Renal pelvis (tissue), 4 donors: ENCODE data around the gene C17orf100. TPM values are rescaled to one million over a fixed set of nuclear protein-coding genes. Genes with fewer than 3 reads are reported as not detected.
A peak's percentile ranks its signal among the peaks of the same experiment; 100 is the strongest.
"Not testable (repeated sequence)": the region's sequence is repeated elsewhere in the genome, so short reads cannot be mapped to it uniquely, and the experiment has no call there.

Experiments used
- DNase-seq: peaks from one replicate; pipeline ENCODE4 v3.0.0-alpha.2; 2013
- polyA plus RNA-seq, 3 donors: library from polyadenylated mRNA; unstranded; fragments of 120-200 nt; gene quantifications; one replicate each; pipeline ENCODE4 v1.2.1, GENCODE V29; 2013; ENCODE audit not compliant: insufficient read length in 3 of 3

The C17orf100 gene
- polyA plus RNA-seq, 3 donors: 8.8 to 11.0 (median 9.9) TPM

DNA sequence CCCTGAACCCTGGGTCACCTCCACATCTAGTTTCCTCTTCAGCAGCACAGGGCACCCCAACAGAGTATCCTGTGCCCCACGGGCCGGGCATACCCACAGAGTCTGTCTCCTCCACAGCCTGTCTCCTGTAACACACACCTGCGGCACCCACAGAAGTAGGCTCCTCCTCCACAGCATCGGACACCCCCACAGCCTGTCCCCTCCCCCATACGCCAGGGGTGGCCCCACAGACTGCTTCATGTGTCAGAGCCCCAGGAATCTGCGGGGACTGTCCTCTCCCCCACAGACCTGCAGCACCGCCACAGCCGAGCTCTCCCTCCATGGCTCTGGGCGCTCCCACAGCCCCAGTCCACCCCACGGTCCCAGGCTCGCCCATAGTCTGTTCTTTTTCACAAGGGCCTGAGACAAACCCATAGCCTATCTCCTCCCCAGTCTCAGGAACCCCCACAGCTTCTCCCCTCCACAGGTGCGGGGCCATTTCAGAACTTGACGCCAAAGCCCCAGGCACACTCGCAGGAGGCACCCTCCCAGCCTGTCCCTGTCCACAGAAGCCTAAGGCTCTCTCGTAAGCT lies 12.5 kb upstream of the C17orf100 start:
- DNase-seq: no peak

DNA sequence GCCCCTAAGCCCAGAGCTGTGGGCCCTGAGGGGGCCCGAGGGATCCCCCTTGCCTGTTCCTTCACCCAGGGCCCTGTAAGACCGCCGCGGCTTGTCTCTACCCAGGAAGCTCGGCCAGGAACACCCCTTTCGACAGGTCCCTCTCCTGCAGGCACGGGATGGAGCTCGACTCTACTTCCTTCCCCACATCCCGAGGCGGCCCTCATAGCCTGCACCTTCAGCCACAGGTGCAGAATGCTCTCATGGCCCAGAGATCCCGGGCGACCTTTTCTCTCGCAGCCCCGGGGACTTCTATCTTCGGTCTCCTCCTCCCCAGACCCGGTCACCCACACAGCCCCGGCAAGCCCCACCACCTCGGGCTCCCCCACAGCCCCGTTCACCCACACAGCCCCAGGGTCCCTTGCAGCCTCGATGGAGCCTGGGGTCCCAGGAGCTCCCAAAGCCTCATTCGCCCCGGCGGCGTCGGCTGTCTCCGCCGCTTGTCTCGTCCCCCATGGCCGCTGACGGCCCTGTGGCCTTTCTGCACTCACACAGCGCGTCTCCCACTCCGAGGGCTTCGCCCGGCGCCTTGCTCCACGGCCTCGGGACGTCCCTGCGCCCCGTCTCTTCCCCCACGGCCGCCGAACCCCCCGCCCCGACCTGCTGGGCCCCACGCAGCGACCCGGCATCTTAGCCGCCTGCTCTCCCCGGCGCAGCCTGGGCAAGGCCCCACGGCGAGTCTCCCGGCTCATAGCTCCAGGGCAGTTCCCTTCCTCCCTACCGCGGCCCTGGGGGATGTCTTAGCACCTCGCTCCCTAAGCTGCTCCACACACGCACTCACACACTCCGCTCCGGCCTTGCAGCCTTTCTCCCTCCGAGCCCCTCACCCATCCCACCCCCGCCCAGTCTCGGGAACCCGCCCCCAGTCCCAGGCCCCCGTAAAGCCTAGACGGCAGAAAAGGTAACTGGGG lies 11.7 kb upstream of the C17orf100 start:
- DNase-seq: no peak

GRCh38 chr17:6640536-6641246 lies 10.9 kb upstream of the C17orf100 start, which contains the start of the genes KIAA0753 and TXNDC17:
KIAA0753 (minus strand) TSS chr17:6640711; CDS start chr17:6635103, 5,608 bp downstream.
TXNDC17 (plus strand) TSS chr17:6641060; CDS start chr17:6641083, 23 bp downstream.
- DNase-seq: peak; percentile 92

- DNase-seq: no peak
Measured at GRCh38 chr17:6641247-6641863, 10.2 kb upstream of the C17orf100 start.

DNA sequence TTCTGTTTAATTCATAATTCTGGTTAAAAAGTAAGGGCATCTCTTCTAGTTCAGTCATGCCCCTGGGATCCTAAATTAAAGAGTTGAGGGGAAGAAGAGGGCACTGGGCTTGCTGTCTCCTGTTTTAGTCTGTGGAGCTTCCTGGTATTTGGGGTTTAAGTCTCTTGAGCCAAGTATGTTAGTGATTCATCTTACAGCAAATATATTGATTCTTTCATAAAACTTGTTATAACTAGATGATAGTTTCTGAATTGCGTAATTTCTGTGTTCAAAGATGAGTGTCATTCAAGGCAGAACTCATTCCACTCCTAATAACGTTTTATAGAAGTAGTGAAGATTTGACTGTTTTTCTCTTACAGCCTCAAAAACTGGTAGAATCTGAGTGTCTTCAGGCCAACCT lies 9.0 kb upstream of the C17orf100 start:
- no peak for DNase-seq

- no peak for DNase-seq
Measured at GRCh38 chr17:6643451-6644125, 8.0 kb upstream of the C17orf100 start.

- no peak for DNase-seq
Measured at GRCh38 chr17:6648181-6648580, 3.4 kb upstream of the C17orf100 start.

DNA sequence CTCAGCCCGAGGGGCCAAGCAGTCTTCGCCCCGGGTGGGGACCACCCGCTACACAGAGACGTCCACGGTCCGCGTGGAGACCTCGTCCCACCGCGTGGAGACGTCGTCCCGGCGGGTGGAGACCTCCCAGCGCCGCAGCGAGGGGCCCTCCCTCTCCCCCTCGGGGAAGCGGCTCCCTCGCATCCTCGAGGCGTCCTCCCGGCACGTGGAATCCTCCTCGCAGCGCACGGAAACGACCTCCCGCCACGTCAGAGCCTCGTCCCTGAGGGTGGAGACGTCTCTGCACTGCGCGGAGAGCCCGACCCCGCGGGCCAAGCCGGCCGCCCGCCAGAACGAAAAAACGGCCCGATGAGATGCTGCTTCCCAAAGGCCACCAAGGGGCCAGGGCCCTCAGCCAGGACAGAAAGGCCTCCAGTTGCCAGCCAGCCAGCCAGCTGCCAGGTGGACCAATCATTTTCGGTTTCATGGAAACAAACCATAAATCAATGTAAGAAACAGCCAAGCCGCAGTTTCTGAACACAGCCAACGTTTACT lies 424 bp downstream of the C17orf100 start:
- peak; percentile 42 for DNase-seq

GRCh38 chr17:6654841-6655731 lies 3.5 kb downstream of the C17orf100 start:
- peak; percentile 38 for DNase-seq

DNA sequence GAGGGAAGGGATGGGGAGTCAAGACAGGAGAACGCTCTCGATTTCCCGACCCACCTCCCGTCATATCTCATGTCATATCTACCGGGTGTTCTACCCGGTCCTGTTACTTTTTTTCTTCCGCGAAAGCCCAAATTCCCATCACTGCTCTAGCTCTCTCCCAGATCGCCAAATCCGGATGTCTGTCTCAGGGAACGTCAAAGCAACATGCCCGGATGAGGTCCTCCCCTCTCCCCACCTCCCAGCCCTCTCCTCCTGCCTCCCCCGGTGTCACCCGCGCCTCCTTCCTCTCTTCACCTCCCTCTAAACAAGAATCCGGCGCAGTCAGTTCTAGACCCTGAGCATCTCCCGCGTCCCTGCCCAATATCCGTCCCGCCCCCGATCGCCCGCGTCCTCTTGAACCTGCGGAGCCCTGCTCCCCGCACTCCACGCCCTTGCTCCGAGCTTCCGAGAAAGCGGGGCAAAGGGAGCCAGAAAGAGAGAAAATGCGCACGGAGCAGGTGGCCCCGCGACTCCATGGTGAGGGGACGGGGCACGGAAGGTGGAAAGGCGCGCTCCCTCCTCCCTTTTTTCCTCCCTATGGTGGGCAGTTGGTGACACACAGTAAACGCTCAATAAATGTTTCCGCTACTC lies 4.3 kb downstream of the C17orf100 start:
- not testable (repeated sequence) for DNase-seq

DNA sequence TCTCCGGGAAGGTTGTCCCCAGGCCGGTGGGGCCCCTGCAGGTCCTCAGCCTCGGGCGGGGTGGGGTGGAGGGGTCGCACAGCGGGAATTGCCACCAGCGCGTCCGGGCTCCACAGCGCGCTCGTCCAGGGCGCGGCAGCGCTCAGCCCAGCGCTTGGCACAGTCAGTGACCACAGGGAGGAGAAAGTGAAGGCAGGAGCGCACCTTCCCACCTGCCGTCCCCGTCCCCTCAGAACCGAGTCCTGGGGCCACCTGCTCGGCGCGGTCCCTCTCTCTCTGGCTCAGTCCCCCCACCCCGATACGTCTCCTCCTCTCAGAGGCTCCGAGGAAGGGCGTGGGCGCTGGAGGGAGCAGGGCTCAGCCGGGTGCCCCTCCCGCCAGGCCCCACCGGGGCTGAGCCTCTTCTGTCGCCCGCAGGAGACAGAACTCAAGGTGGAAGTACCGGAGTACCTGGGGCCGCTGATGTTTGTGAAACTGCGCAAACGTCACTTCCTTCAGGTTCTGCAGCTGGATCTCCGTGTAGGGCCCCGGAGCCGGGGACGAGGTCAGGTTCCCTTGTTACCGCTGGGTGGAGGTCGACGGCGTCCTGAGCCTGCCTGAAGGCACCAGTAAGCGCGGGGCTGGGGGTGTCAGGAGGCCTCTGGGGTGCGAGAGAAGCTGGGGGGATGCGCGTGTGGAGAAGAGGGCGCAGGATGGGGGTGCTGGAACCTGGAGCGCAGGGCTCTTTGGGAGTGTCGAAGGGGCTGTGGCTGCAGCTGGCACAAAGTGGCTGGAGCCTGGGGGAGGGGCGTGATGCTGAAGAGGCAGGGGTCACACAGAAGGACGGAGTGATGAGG lies 5.5 kb downstream of the C17orf100 start:
- peak; percentile 11 for DNase-seq

- no peak for DNase-seq
Measured at GRCh38 chr17:6657633-6658287, 6.2 kb downstream of the C17orf100 start.

- DNase-seq: not testable (repeated sequence)
Measured at GRCh38 chr17:6658411-6658810, 6.8 kb downstream of the C17orf100 start.

DNA sequence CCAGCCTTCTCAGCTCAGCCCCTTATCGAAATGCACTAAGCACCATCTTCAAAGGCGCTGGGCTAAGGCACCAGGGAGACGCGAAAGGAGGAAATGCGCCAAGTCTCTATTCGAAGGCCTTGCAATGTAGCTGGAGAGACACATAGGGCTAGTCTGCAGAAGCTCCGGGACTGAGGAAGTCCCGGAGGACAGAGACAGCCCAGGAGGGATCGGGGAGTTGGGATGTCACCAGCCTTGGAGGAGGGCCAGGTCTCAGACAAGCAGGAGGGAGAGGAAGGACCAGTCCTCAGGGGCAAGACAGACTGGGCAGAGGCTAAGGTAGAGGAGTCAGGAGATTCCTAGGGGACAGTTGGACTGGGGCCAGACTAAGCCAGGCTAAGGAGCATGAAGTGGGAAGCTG lies 8.5 kb downstream of the C17orf100 start:
- DNase-seq: no peak

DNA sequence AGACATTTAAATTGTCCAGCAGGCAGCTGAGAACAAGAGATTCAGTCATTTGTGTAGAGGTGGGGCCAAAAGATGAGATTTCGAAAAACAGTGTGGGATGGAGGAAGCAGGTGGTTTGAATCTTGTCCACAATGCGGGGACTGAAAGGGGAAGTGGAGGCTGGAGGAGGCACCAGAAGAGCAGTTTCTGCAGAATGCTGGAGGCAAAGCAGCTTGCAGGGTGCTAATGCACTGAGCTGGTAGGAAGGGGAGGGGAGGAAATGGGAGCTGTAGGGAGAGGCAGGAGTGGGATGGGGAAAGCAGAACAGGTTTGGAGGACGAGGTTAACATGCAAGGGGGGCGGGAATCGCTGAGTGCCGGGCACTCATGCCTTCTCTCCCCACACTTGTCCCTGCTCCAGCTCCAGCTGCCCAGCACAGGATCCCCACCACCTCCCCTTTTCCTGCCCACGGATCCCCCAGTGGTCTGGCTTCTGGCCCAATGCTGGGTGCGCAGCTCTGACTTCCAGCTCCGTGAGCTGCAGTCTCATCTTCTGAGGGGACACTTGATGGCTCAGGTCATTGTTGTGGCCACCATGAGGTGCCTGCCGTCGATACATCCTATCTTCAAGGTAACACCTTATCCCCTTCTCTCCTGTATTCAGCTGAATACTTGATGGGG lies 9.4 kb downstream of the C17orf100 start:
- no peak for DNase-seq

- DNase-seq: no peak
Measured at GRCh38 chr17:6661464-6661848, 9.9 kb downstream of the C17orf100 start.

DNA sequence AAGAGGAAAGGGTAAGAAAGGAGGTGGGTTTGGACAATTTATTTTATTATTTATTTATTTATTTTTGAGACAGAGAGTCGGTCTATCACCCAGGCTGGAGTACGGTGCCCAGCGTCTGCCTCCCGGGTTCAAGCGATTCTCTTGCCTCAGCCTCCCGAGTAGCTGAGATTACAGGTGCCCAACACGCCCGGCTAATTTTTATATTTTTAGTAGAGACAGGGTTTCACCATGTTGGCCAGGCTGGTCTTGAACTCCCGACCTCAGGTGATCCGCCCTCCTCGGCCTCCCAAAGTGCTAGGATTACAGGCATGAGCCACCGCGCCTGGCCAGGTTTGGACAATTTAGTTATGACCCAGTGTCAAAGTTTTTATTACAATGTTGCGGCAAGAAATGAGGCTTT lies 11.6 kb downstream of the C17orf100 start:
- not testable (repeated sequence) for DNase-seq
